Esophagus squamous epithelium (tissue), 4 donors: Measurements from ENCODE around the gene PPP1R27.

Experiments used
- POLR2A ChIP-seq, 4 donors: fragments of 450-650 bp; IDR thresholded peaks; one replicate each; pipeline ENCODE4 v1.6.1; 2017; ENCODE audit warnings: antibody characterized with exemption in 4 of 4, mild to moderate bottlenecking in 4 of 4, moderate library complexity in 3 of 4
- TF ChIP-seq, protein P1 (sequence below), 6 experiments: fragments of 450-650 bp in 4 of 6; fragments of 200-600 bp in 2 of 6; sonication (generic) in 2 of 6; IDR thresholded peaks; one replicate each; pipeline ENCODE4 v1.5.1; 2016 to 2019; ENCODE audit warnings: antibody characterized with exemption in 6 of 6, mild to moderate bottlenecking in 4 of 6, moderate library complexity in 4 of 6

- TF ChIP-seq POLR2A (IDR thresholded peaks at IDR 0.05), result no peak
- TF ChIP-seq, protein P1, sequence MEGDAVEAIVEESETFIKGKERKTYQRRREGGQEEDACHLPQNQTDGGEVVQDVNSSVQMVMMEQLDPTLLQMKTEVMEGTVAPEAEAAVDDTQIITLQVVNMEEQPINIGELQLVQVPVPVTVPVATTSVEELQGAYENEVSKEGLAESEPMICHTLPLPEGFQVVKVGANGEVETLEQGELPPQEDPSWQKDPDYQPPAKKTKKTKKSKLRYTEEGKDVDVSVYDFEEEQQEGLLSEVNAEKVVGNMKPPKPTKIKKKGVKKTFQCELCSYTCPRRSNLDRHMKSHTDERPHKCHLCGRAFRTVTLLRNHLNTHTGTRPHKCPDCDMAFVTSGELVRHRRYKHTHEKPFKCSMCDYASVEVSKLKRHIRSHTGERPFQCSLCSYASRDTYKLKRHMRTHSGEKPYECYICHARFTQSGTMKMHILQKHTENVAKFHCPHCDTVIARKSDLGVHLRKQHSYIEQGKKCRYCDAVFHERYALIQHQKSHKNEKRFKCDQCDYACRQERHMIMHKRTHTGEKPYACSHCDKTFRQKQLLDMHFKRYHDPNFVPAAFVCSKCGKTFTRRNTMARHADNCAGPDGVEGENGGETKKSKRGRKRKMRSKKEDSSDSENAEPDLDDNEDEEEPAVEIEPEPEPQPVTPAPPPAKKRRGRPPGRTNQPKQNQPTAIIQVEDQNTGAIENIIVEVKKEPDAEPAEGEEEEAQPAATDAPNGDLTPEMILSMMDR (IDR thresholded peaks at IDR 0.05), result no peak
Observed at GRCh38 chr17:81867170-81867990, 32.5 kb upstream of the PPP1R27 start.
